ENCODE data around the gene NECTIN3. TPM values are rescaled to one million over a fixed set of nuclear protein-coding genes. Genes with fewer than 3 reads are reported as not detected.

NECTIN3 gene
- total and polyA plus RNA-seq, 4 donors = 9.0 to 31.8 (median 15.3) TPM

GRCh38 chr3:111200027-111200426, 128.4 kb downstream of the NECTIN3 start:
- Histone ChIP-seq H3K9ac (ENCODE audit: low read depth in 1 of 2, low read length in 2 of 2) (no peak overlapping the region), H3K27ac (ENCODE audit: low read depth in 1 of 2, low read length in 2 of 2) (no peak overlapping the region), H3K36me3 (ENCODE audit: control insufficient read depth in 4 of 4, insufficient read depth in 3 of 4, low read depth in 1 of 4, low read length in 3 of 4) (peaks cover 0 to 4% (median 4%) of the 10 kb centered on the region in 4 donors), H3K4me3 (ENCODE audit: low read depth in 1 of 3, low read length in 3 of 3) (no peak overlapping the region), H3K27me3 (ENCODE audit: control insufficient read depth in 4 of 4, insufficient read depth in 4 of 4, low read length in 3 of 4) (no peaks in the 10 kb centered on the region), H3K9me3 (ENCODE audit: control insufficient read depth in 4 of 4, low read length in 3 of 4) (no peaks in the 10 kb centered on the region), H3K4me1 (ENCODE audit: control insufficient read depth in 4 of 4, insufficient read depth in 4 of 4, low read length in 3 of 4) (no peaks in the 10 kb centered on the region)
- no peak for DNase-seq (ENCODE audit: low spot score)
- TF ChIP-seq GABPA (IDR thresholded peaks at IDR 0.05 in 1 of 2, conservative IDR thresholded peaks at IDR 0.05 in 1 of 2) (no peak), YY1 (IDR thresholded peaks at IDR 0.05) (no peak), HNF4G (IDR thresholded peaks at IDR 0.05) (no peak), ZBTB33 (IDR thresholded peaks at IDR 0.05) (no peak), NR2F2 (IDR thresholded peaks at IDR 0.05) (no peak)

- H3K4me3 ChIP-seq (ENCODE audit: low read depth in 1 of 3, low read length in 3 of 3) = no peak overlapping the region
- WGBS = 69% methylated on average over 1 of the region's 1 CpG
- no peaks in the 10 kb centered on the region for H3K27me3 ChIP-seq (ENCODE audit: control insufficient read depth in 4 of 4, insufficient read depth in 4 of 4, low read length in 3 of 4)
- no peak overlapping the region for H3K27ac ChIP-seq (ENCODE audit: low read depth in 1 of 2, low read length in 2 of 2)
- no peak overlapping the region for H3K9ac ChIP-seq (ENCODE audit: low read depth in 1 of 2, low read length in 2 of 2)
- TF ChIP-seq EGR1 (IDR thresholded peaks at IDR 0.05; ENCODE audit: low read depth in 2 of 2) (no peak), CTCF (IDR thresholded peaks at IDR 0.05; ENCODE audit: low read depth, low read length, missing input control) (no peak), NR2F2 (IDR thresholded peaks at IDR 0.05) (no peak), SP1 (IDR thresholded peaks at IDR 0.05) (no peak), RXRA (IDR thresholded peaks at IDR 0.05) (no peak), JUND (IDR thresholded peaks at IDR 0.05) (no peak), ZBTB33 (IDR thresholded peaks at IDR 0.05) (no peak), GABPA (IDR thresholded peaks at IDR 0.05 in 1 of 2, conservative IDR thresholded peaks at IDR 0.05 in 1 of 2) (no peak), ATF3 (IDR thresholded peaks at IDR 0.05) (no peak), YY1 (IDR thresholded peaks at IDR 0.05) (no peak), HNF4G (IDR thresholded peaks at IDR 0.05) (no peak)
- no peaks in the 10 kb centered on the region for H3K9me3 ChIP-seq (ENCODE audit: control insufficient read depth in 4 of 4, low read length in 3 of 4)
- H3K4me1 ChIP-seq (ENCODE audit: control insufficient read depth in 4 of 4, insufficient read depth in 4 of 4, low read length in 3 of 4) = no peaks in the 10 kb centered on the region
- H3K36me3 ChIP-seq (ENCODE audit: control insufficient read depth in 4 of 4, insufficient read depth in 3 of 4, low read depth in 1 of 4, low read length in 3 of 4) = no peaks in the 10 kb centered on the region
- no peak for DNase-seq (ENCODE audit: low spot score)
These were observed 138.5 kb downstream of the NECTIN3 start for GRCh38 chr3:111210003-111210711.

All from liver (tissue), 9 donors.